Measurements from ENCODE around the gene FBXO36.

DNA sequence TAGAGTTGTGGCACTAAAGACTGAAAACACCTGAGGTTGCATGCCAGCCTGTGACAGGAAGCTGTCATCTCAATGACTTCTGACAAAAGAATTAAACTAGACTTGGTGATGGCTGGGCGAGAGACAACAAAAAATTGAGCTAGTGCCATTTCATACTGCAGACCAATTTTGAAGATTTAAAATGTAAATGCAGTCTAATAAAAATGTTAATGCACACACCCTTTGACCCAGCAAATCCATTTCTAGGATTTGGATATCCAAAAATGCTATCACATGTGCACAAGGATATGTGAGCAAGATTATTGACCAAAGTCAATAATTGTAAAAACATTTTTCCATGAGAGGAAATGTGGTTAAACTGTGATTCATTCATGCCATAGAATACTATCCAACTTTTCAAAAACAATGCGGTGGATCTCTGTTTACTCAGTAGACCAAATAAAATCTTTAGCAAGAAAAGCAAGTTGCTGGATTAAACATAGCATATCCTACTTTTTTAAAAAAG lies 5.6 kb downstream of the FBXO36 start:
- TF ChIP-seq POLR2AphosphoS5 (IDR thresholded peaks at IDR 0.05) = no peak
- TF ChIP-seq, protein P1, sequence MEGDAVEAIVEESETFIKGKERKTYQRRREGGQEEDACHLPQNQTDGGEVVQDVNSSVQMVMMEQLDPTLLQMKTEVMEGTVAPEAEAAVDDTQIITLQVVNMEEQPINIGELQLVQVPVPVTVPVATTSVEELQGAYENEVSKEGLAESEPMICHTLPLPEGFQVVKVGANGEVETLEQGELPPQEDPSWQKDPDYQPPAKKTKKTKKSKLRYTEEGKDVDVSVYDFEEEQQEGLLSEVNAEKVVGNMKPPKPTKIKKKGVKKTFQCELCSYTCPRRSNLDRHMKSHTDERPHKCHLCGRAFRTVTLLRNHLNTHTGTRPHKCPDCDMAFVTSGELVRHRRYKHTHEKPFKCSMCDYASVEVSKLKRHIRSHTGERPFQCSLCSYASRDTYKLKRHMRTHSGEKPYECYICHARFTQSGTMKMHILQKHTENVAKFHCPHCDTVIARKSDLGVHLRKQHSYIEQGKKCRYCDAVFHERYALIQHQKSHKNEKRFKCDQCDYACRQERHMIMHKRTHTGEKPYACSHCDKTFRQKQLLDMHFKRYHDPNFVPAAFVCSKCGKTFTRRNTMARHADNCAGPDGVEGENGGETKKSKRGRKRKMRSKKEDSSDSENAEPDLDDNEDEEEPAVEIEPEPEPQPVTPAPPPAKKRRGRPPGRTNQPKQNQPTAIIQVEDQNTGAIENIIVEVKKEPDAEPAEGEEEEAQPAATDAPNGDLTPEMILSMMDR (IDR thresholded peaks at IDR 0.05 in 8 of 11, conservative IDR thresholded peaks at IDR 0.05 in 3 of 11) = no peak

Measured in spleen (tissue), 7 donors.